HepG2 (cell line): ENCODE results near the gene ARHGEF7. TPM values are rescaled to one million over a fixed set of nuclear protein-coding genes. Genes with fewer than 3 reads are reported as not detected.

Experiments
- ATAC-seq: fragments of 200-7000 bp; cut with Tn5 transposase; 3 replicates; pipeline ENCODE4 v1.9.1; 2020; ENCODE audit warnings: mild to moderate bottlenecking, moderate library complexity
- BruUV-seq: library from RNA; stranded (reverse); fragments of 400-500 nt; replicated peaks from 2 replicates; lab custom pipeline; 2021; lab: Mats Ljungman, UMichigan
- CTCF ChIA-PET: fragments of 300-600 bp; formaldehyde crosslinking; extraction: SDS; loops from one replicate; lab custom pipeline; 2021; ENCODE audit warnings: low total read pairs, inconsistent platforms, low intra/inter-chr PET ratio; lab: Yijun Ruan, JAX
- POLR2A ChIA-PET: fragments of 350-600 bp; sonication (Branson Sonifier 250); formaldehyde crosslinking; loops from one replicate; lab custom pipeline; 2020; ENCODE audit warnings: antibody characterized with exemption, inconsistent platforms; lab: Yijun Ruan, JAX
- DNase-seq: peaks from one replicate; pipeline ENCODE4 v3.0.0-alpha.2; 2015; ENCODE audit warnings: low spot score
- FAIRE-seq: peaks from 3 replicates; lab custom pipeline; 2011; peaks lifted over from hg19 to GRCh38; lab: Jason Lieb, UNC
- H2AFZ ChIP-seq: one replicate; pipeline ENCODE4 v1.6.1; 2011; ENCODE audit warnings: low read length, inconsistent platforms
- H3K27ac ChIP-seq: fragments of 300-600 bp; 3 replicates; pipeline ENCODE4 v1.8.0; 2011; ENCODE audit warnings: mixed run types, mild to moderate bottlenecking, mixed read lengths, low read length, inconsistent platforms; ENCODE audit not compliant: insufficient read depth; ENCODE audit errors: extremely low read length
- H3K27me3 ChIP-seq, 2 experiments: fragments of 200-600 bp in 1 of 2; 2 replicates in 1 of 2; 3 replicates in 1 of 2; pipeline versions ENCODE4 v1.6.0 to v1.8.0; 2011; ENCODE audit warnings: low read length in 2 of 2, mild to moderate bottlenecking in 2 of 2, moderate library complexity in 2 of 2, inconsistent platforms in 1 of 2; ENCODE audit not compliant: insufficient read depth in 2 of 2, control insufficient read depth in 1 of 2
- H3K36me3 ChIP-seq, 2 experiments: fragments of 200-600 bp in 1 of 2; replicated peaks in 1 of 2; 2 replicates in 1 of 2; 3 replicates in 1 of 2; pipeline versions ENCODE4 v1.5.1 to v1.8.0; 2011; ENCODE audit warnings: low read length in 2 of 2, inconsistent platforms in 1 of 2; ENCODE audit not compliant: insufficient read depth in 2 of 2, control insufficient read depth in 1 of 2
- H3K4me1 ChIP-seq: 2 replicates; pipeline ENCODE4 v1.5.1; 2012; ENCODE audit warnings: low read length, inconsistent platforms; ENCODE audit not compliant: insufficient read depth
- H3K4me2 ChIP-seq: 2 replicates; pipeline ENCODE4 v1.6.0; 2011; ENCODE audit warnings: low read depth, low read length, inconsistent platforms
- H3K4me3 ChIP-seq, 3 experiments: fragments of 200-600 bp in 1 of 3; sonication (generic), shearing (Covaris generic) in 1 of 3; replicated peaks in 1 of 3; 2 replicates each; pipeline ENCODE4 v1.5.1; 2011 to 2016; ENCODE audit warnings: low read length in 3 of 3, inconsistent platforms in 2 of 3, low read depth in 2 of 3, mild to moderate bottlenecking in 2 of 3, control low read depth in 1 of 3, mixed read lengths in 1 of 3; ENCODE audit not compliant: insufficient read depth in 1 of 3
- H3K79me2 ChIP-seq: one replicate; pipeline ENCODE4 v1.6.1; 2011; ENCODE audit warnings: low read length, inconsistent platforms; ENCODE audit not compliant: insufficient read depth
- H3K9ac ChIP-seq: 2 replicates; pipeline ENCODE4 v1.6.0; 2011; ENCODE audit warnings: mild to moderate bottlenecking, low read depth, low read length, inconsistent platforms; ENCODE audit not compliant: insufficient read depth
- H3K9me3 ChIP-seq: 2 replicates; pipeline ENCODE4 v1.5.1; 2012; ENCODE audit warnings: mild to moderate bottlenecking, low read length
- H4K20me1 ChIP-seq: 2 replicates; pipeline ENCODE4 v1.6.0; 2011; ENCODE audit warnings: inconsistent platforms, mild to moderate bottlenecking, low read length, moderate library complexity; ENCODE audit not compliant: insufficient read depth
- BCL3 ChIP-seq: sonication (generic); formaldehyde crosslinking; IDR thresholded peaks from 2 replicates; pipeline ENCODE4 v1.5.1; 2020; ENCODE audit warnings: mild to moderate bottlenecking, missing genetic modification reagents, moderate library complexity
- CCDC6 ChIP-seq: sonication (generic); formaldehyde crosslinking; IDR thresholded peaks from 2 replicates; pipeline ENCODE4 v1.8.1; 2022; ENCODE audit warnings: mild to moderate bottlenecking, missing genetic modification reagents, moderate library complexity
- FOXP4 ChIP-seq: sonication (generic); formaldehyde crosslinking; IDR thresholded peaks from 2 replicates; pipeline ENCODE4 v1.4.0; 2020; ENCODE audit warnings: missing genetic modification reagents
- PBX3 ChIP-seq: sonication (generic); formaldehyde crosslinking; IDR thresholded peaks from 2 replicates; pipeline ENCODE4 v1.8.1; 2023; ENCODE audit warnings: missing genetic modification reagents, inconsistent platforms, borderline replicate concordance
- SIN3A ChIP-seq: IDR thresholded peaks from 2 replicates; pipeline ENCODE4 v1.6.1; 2011; ENCODE audit warnings: low read depth, mild to moderate bottlenecking, control low read depth, low read length, borderline replicate concordance
- TFDP1 ChIP-seq: IDR thresholded peaks from 2 replicates; pipeline ENCODE4 v1.6.1; 2016; ENCODE audit warnings: missing compliant biosample characterization, missing genetic modification reagents, borderline replicate concordance
- ZC3H13 ChIP-seq: sonication (generic); formaldehyde crosslinking; IDR thresholded peaks from 2 replicates; pipeline ENCODE4 v1.8.1; 2023; ENCODE audit warnings: mild to moderate bottlenecking, missing genetic modification reagents, moderate library complexity
- ZNF251 ChIP-seq: sonication (generic); formaldehyde crosslinking; IDR thresholded peaks from 2 replicates; pipeline ENCODE4 v1.9.0; 2021; ENCODE audit warnings: mild to moderate bottlenecking, missing genetic modification reagents
- ZNF577 ChIP-seq: sonication (generic); formaldehyde crosslinking; IDR thresholded peaks from 2 replicates; pipeline ENCODE4 v1.4.0; 2020; ENCODE audit warnings: mild to moderate bottlenecking, low read depth, missing genetic modification reagents, borderline replicate concordance
- ZNF609 ChIP-seq: sonication (generic); formaldehyde crosslinking; IDR thresholded peaks from 2 replicates; pipeline ENCODE4 v1.4.0; 2020; ENCODE audit warnings: mild to moderate bottlenecking, missing genetic modification reagents, borderline replicate concordance
- WGBS: methylation state at CpG from one replicate; pipeline ENCODE4 v1.1.6; 2017; ENCODE audit warnings: low lambda C conversion rate; 5-methylcytosine and 5-hydroxymethylcytosine counted together
- in situ Hi-C: cut with HindIII; loops from 2 replicates; pipeline ENCODE4 v1.10.0; 2017; ENCODE audit warnings: low pct_unique_long_range_greater_than_20kb; ENCODE audit not compliant: extremely low pct_ligation_motif_present
- intact Hi-C: fragments of 100-400 bp; cut with micrococcal nuclease; formaldehyde crosslinking; loops from one replicate; pipeline ENCODE4 v1.10.0; 2022; ENCODE audit not compliant: unreplicated experiment
- polyA plus RNA-seq, 8 experiments: library from polyadenylated mRNA; depleted of rRNA in 3 of 8; stranded (reverse) in 7 of 8; unstranded in 1 of 8; fragments of >200 nt; fragmentation: Illumina TruSeq in 4 of 8; extraction: Trizol in 4 of 8; gene quantifications; 2 replicates each; pipeline versions ENCODE4 v1.2.1 to v1.2.3, GENCODE V29; 2011 to 2016; ENCODE audit warnings: low read depth in 4 of 8, missing spikeins in 1 of 8, mixed read lengths in 1 of 8; ENCODE audit not compliant: insufficient read depth in 1 of 8
- total RNA-seq, 5 experiments: library from RNA; depleted of rRNA; stranded (reverse); fragments of >200 nt; fragmentation: Illumina TruSeq; extraction: Trizol; gene quantifications; 2 replicates each; pipeline ENCODE4 v1.2.3, GENCODE V29; 2016; ENCODE audit warnings: low read depth in 1 of 5

Gene ARHGEF7
- total and polyA plus RNA-seq, 2 of the 13 experiments (the other 11 are each of a cell fraction or from before 2014, with no cell fraction given): 15.7 to 22.3 TPM

- BruUV-seq: no TSS peak
- FAIRE-seq (no peak), ATAC-seq (no peak), DNase-seq (no peak)
- H4K20me1 ChIP-seq: no peaks in the 10 kb centered on the region
- in situ Hi-C loops (no loop called here), intact Hi-C loops (no loop called here)
- peaks cover 3% of the 10 kb centered on the region for H3K79me2 ChIP-seq
- POLR2A ChIA-PET: no interaction called here
- H2AFZ ChIP-seq: no peak overlapping the region
- WGBS: 94% methylated on average over 7 of the region's 7 CpGs
- no peaks in the 10 kb centered on the region for H3K27me3 ChIP-seq
- no peak overlapping the region for H3K9ac ChIP-seq
- TF ChIP-seq ZNF609 (CRISPR knock-in tag) (no peak), TFDP1 (CRISPR knock-in tag) (no peak), ZNF577 (CRISPR knock-in tag) (no peak), SIN3A (no peak), ZC3H13 (CRISPR knock-in tag) (no peak), ZNF251 (CRISPR knock-in tag) (no peak), BCL3 (no peak), CCDC6 (CRISPR knock-in tag) (no peak), PBX3 (CRISPR knock-in tag) (no peak), FOXP4 (CRISPR knock-in tag) (no peak)
- CTCF ChIA-PET: no interaction called here
- H3K4me3 ChIP-seq: no peak overlapping the region
- no peaks in the 10 kb centered on the region for H3K9me3 ChIP-seq
- H3K4me1 ChIP-seq: no peaks in the 10 kb centered on the region
- no peak overlapping the region for H3K27ac ChIP-seq
- H3K4me2 ChIP-seq: no peak overlapping the region
- H3K36me3 ChIP-seq: peaks cover 7 to 32% of the 10 kb centered on the region in 2 experiments
These were observed 117.1 kb downstream of the ARHGEF7 start for GRCh38 chr13:111232191-111232590.
